ENCODE measurements around the gene TGFA.
"Not testable (repeated sequence)": the region's sequence is repeated elsewhere in the genome, so short reads cannot be mapped to it uniquely, and the experiment has no call there.

The TGFA gene

GRCh38 chr2:70467831-70468779, 85.5 kb downstream of the TGFA start:
- no peak overlapping the region for H3K27ac ChIP-seq (ENCODE audit: low read depth, low read length, poor library complexity, severe bottlenecking)
- no peaks in the 10 kb centered on the region for H4K20me1 ChIP-seq (ENCODE audit: insufficient read depth, low read length)
- no peaks in the 10 kb centered on the region for H3K27me3 ChIP-seq (ENCODE audit: insufficient read depth, low read length)
- H2AFZ ChIP-seq (ENCODE audit: low read length) = no peak overlapping the region
- H3K36me3 ChIP-seq (ENCODE audit: insufficient read depth, low read length) = no peaks in the 10 kb centered on the region
- H3K4me3 ChIP-seq (ENCODE audit: low read depth, low read length, poor library complexity, severe bottlenecking) = no peak overlapping the region
- H3K9ac ChIP-seq (ENCODE audit: low read length) = no peak overlapping the region
- TF ChIP-seq EZH2 (IDR thresholded peaks at IDR 0.05; ENCODE audit: borderline replicate concordance, low read length) = no peak
- no peak for TF ChIP-seq CTCF (IDR thresholded peaks at IDR 0.05; ENCODE audit: low read length)
- no peaks in the 10 kb centered on the region for H3K9me2 ChIP-seq (ENCODE audit: low read depth, low read length)
- H3F3A ChIP-seq (ENCODE audit: insufficient read depth, low read length) = no peaks in the 10 kb centered on the region
- no peaks in the 10 kb centered on the region for H3K4me1 ChIP-seq (ENCODE audit: insufficient read depth, low read length, severe bottlenecking)
- no peaks in the 10 kb centered on the region for H3K9me3 ChIP-seq (ENCODE audit: low read length)
- H3K79me2 ChIP-seq (ENCODE audit: insufficient read depth, low read length) = no peaks in the 10 kb centered on the region
- no peak overlapping the region for H3K4me2 ChIP-seq (ENCODE audit: low read length)

DNA sequence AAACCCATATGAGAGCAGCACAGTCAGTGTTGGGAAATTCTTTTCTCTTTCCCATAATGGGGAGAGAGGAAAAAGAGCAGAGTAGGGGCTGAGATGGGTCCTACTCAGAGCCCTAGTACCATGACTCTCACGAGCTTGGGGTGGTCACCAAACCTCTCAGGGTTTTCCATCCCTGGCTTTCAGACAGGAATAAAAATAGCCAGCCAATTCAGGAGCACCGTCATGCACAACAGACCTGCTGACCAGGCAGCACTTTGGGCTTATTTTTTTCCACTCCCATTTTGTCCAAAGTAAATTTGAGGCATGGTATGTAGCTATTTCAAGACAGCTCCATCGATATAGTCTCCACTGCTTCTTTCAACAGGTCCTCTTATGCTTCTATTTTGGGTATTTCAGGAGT, 86.4 kb downstream of the TGFA start:
- Histone ChIP-seq H3K9ac (ENCODE audit: low read length) (no peak overlapping the region), H2AFZ (ENCODE audit: low read length) (no peak overlapping the region), H4K20me1 (ENCODE audit: insufficient read depth, low read length) (no peaks in the 10 kb centered on the region), H3K4me2 (ENCODE audit: low read length) (no peak overlapping the region), H3K36me3 (ENCODE audit: insufficient read depth, low read length) (no peaks in the 10 kb centered on the region), H3K27me3 (ENCODE audit: insufficient read depth, low read length) (no peaks in the 10 kb centered on the region), H3F3A (ENCODE audit: insufficient read depth, low read length) (no peaks in the 10 kb centered on the region), H3K27ac (ENCODE audit: low read depth, low read length, poor library complexity, severe bottlenecking) (no peak overlapping the region), H3K4me1 (ENCODE audit: insufficient read depth, low read length, severe bottlenecking) (no peaks in the 10 kb centered on the region), H3K4me3 (ENCODE audit: low read depth, low read length, poor library complexity, severe bottlenecking) (no peak overlapping the region), H3K79me2 (ENCODE audit: insufficient read depth, low read length) (no peaks in the 10 kb centered on the region), H3K9me3 (ENCODE audit: low read length) (no peaks in the 10 kb centered on the region), H3K9me2 (ENCODE audit: low read depth, low read length) (no peaks in the 10 kb centered on the region)
- TF ChIP-seq EZH2 (IDR thresholded peaks at IDR 0.05; ENCODE audit: borderline replicate concordance, low read length) (no peak), CTCF (IDR thresholded peaks at IDR 0.05; ENCODE audit: low read length) (no peak)

DNA sequence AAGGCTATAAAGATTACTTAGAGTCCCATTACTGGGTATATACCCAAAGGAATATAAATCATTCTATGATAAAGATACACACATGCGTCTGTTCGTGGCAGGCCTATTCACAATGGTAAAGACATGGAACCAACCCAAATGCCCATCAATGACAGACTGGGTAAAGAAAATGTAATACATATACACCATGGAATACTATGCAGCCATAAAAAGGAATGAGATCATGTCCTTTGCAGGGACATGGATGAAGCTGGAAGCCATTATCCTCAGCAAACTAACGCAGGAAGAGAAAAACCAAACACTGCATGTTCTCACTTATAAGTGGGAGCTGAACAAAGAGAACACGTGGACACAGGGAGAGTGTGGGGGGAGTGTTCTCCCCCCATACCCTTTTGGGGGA, 87.0 kb downstream of the TGFA start:
- not testable (repeated sequence) for H3K79me2 ChIP-seq (ENCODE audit: insufficient read depth, low read length); H4K20me1 ChIP-seq (ENCODE audit: insufficient read depth, low read length); H2AFZ ChIP-seq (ENCODE audit: low read length); H3K9me2 ChIP-seq (ENCODE audit: low read depth, low read length); H3K27ac ChIP-seq (ENCODE audit: low read depth, low read length, poor library complexity, severe bottlenecking); H3K27me3 ChIP-seq (ENCODE audit: insufficient read depth, low read length); H3F3A ChIP-seq (ENCODE audit: insufficient read depth, low read length); H3K9ac ChIP-seq (ENCODE audit: low read length); H3K4me2 ChIP-seq (ENCODE audit: low read length); H3K4me1 ChIP-seq (ENCODE audit: insufficient read depth, low read length, severe bottlenecking); H3K36me3 ChIP-seq (ENCODE audit: insufficient read depth, low read length); H3K4me3 ChIP-seq (ENCODE audit: low read depth, low read length, poor library complexity, severe bottlenecking); H3K9me3 ChIP-seq (ENCODE audit: low read length)

- Histone ChIP-seq H3K36me3 (ENCODE audit: insufficient read depth, low read length) (no peaks in the 10 kb centered on the region), H3F3A (ENCODE audit: insufficient read depth, low read length) (no peaks in the 10 kb centered on the region), H3K27ac (ENCODE audit: low read depth, low read length, poor library complexity, severe bottlenecking) (no peak overlapping the region), H2AFZ (ENCODE audit: low read length) (no peak overlapping the region), H3K4me3 (ENCODE audit: low read depth, low read length, poor library complexity, severe bottlenecking) (no peak overlapping the region), H3K4me2 (ENCODE audit: low read length) (no peak overlapping the region), H3K27me3 (ENCODE audit: insufficient read depth, low read length) (peaks cover 7% of the 10 kb centered on the region; the same call in 1 of the 2 replicates), H3K9me2 (ENCODE audit: low read depth, low read length) (no peaks in the 10 kb centered on the region), H4K20me1 (ENCODE audit: insufficient read depth, low read length) (no peaks in the 10 kb centered on the region), H3K79me2 (ENCODE audit: insufficient read depth, low read length) (no peaks in the 10 kb centered on the region), H3K9ac (ENCODE audit: low read length) (no peak overlapping the region), H3K9me3 (ENCODE audit: low read length) (no peaks in the 10 kb centered on the region), H3K4me1 (ENCODE audit: insufficient read depth, low read length, severe bottlenecking) (no peaks in the 10 kb centered on the region)
- no peak for TF ChIP-seq CTCF (IDR thresholded peaks at IDR 0.05; ENCODE audit: low read length)
- no peak for TF ChIP-seq EZH2 (IDR thresholded peaks at IDR 0.05; ENCODE audit: borderline replicate concordance, low read length)
Measured at GRCh38 chr2:70463997-70464396, 89.6 kb downstream of the TGFA start.

Data from OCI-LY1 (cell line).